Adrenal gland (tissue), 5 donors: ENCODE results near the gene SLC35F1.

ENCODE experiments used
- POLR2A ChIP-seq, 2 donors: fragments of 450-650 bp; IDR thresholded peaks; one replicate each; pipeline ENCODE4 v1.6.1; 2017; ENCODE audit warnings: antibody characterized with exemption in 2 of 2, mild to moderate bottlenecking in 2 of 2, moderate library complexity in 1 of 2
- TF ChIP-seq, protein P1 (sequence below), 6 experiments: fragments of 450-650 bp in 4 of 6; fragments of 200-600 bp in 2 of 6; sonication (generic) in 1 of 6; IDR thresholded peaks; 1 replicate in 5 of 6; 2 replicates in 1 of 6; pipeline versions ENCODE4 v1.5.1 to v1.8.0; 2016 to 2021; ENCODE audit warnings: antibody characterized with exemption in 6 of 6, mild to moderate bottlenecking in 2 of 6, moderate library complexity in 1 of 6
- donor health status: DM: no; HTN: no; CAD: no.

GRCh38 chr6:118253741-118254140 lies 346.7 kb downstream of the SLC35F1 start:
- no peak for TF ChIP-seq POLR2A (IDR thresholded peaks at IDR 0.05)
- TF ChIP-seq, protein P1, sequence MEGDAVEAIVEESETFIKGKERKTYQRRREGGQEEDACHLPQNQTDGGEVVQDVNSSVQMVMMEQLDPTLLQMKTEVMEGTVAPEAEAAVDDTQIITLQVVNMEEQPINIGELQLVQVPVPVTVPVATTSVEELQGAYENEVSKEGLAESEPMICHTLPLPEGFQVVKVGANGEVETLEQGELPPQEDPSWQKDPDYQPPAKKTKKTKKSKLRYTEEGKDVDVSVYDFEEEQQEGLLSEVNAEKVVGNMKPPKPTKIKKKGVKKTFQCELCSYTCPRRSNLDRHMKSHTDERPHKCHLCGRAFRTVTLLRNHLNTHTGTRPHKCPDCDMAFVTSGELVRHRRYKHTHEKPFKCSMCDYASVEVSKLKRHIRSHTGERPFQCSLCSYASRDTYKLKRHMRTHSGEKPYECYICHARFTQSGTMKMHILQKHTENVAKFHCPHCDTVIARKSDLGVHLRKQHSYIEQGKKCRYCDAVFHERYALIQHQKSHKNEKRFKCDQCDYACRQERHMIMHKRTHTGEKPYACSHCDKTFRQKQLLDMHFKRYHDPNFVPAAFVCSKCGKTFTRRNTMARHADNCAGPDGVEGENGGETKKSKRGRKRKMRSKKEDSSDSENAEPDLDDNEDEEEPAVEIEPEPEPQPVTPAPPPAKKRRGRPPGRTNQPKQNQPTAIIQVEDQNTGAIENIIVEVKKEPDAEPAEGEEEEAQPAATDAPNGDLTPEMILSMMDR (IDR thresholded peaks at IDR 0.05), result no peak
